Suprapubic skin (tissue), 4 donors: ENCODE results near the gene AVPI1. TPM values are rescaled to one million over a fixed set of nuclear protein-coding genes. Genes with fewer than 3 reads are reported as not detected.
"Not testable (repeated sequence)": the region's sequence is repeated elsewhere in the genome, so short reads cannot be mapped to it uniquely, and the experiment has no call there.

ENCODE experiments used
- DNase-seq, 2 donors: peaks; one replicate each; pipeline ENCODE4 v3.0.0-alpha.2; 2019; ENCODE audit warnings: low spot score in 2 of 2
- H3K27ac ChIP-seq: fragments of 200-600 bp; sonication (generic); one replicate; pipeline ENCODE4 v1.5.1; 2019
- H3K27me3 ChIP-seq: fragments of 200-600 bp; sonication (generic); one replicate; pipeline ENCODE4 v1.5.1; 2019
- H3K36me3 ChIP-seq: fragments of 200-600 bp; sonication (generic); one replicate; pipeline ENCODE4 v1.5.1; 2019
- H3K4me1 ChIP-seq: fragments of 200-600 bp; sonication (generic); one replicate; pipeline ENCODE4 v1.5.1; 2019
- H3K4me3 ChIP-seq: fragments of 200-600 bp; sonication (generic); one replicate; pipeline ENCODE4 v1.5.1; 2019; ENCODE audit warnings: mild to moderate bottlenecking
- H3K9me3 ChIP-seq: fragments of 200-600 bp; sonication (generic); one replicate; pipeline ENCODE4 v1.5.1; 2019
- CTCF ChIP-seq, 2 donors: fragments of 200-600 bp in 1 of 2; fragments of 450-650 bp in 1 of 2; sonication (generic) in 1 of 2; IDR thresholded peaks; one replicate each; pipeline ENCODE4 v1.5.1; 2016 to 2019; ENCODE audit warnings: antibody characterized with exemption in 2 of 2, mild to moderate bottlenecking in 1 of 2, moderate library complexity in 1 of 2
- EP300 ChIP-seq: sonication (generic); formaldehyde crosslinking; IDR thresholded peaks from one replicate; pipeline ENCODE4 v1.6.1; 2017; ENCODE audit warnings: antibody characterized with exemption
- POLR2A ChIP-seq, 2 donors: fragments of 450-650 bp; IDR thresholded peaks; one replicate each; pipeline ENCODE4 v1.6.1; 2017; ENCODE audit warnings: antibody characterized with exemption in 2 of 2, mild to moderate bottlenecking in 2 of 2, moderate library complexity in 2 of 2
- POLR2AphosphoS5 ChIP-seq, 3 donors: sonication (generic); formaldehyde crosslinking; IDR thresholded peaks; one replicate each; pipeline ENCODE4 v1.6.1; 2017; ENCODE audit warnings: antibody characterized with exemption in 3 of 3
- WGBS: methylation state at CpG from one replicate; pipeline ENCODE4 v1.1.5; 2018; 5-methylcytosine and 5-hydroxymethylcytosine counted together
- total RNA-seq, 4 donors: library from RNA; depleted of rRNA; stranded (reverse); fragments of >200 nt; gene quantifications; one replicate each; pipeline ENCODE4 v1.1.0, GENCODE V29; 2016

AVPI1 gene
- total RNA-seq, 4 donors from 2014 or later: 118 to 178 (median 142) TPM

- 88% methylated on average over 3 of the region's 3 CpGs for WGBS
- Histone ChIP-seq H3K36me3 (peaks cover 48% of the 10 kb centered on the region), H3K27me3 (no peaks in the 10 kb centered on the region), H3K9me3 (no peaks in the 10 kb centered on the region), H3K4me3 (no peak overlapping the region), H3K27ac (peak overlapping the region; percentile 29), H3K4me1 (peaks cover 46% of the 10 kb centered on the region)
- DNase-seq: no peak
- TF ChIP-seq POLR2AphosphoS5 (IDR thresholded peaks at IDR 0.05): no peak
- no peak for TF ChIP-seq CTCF (IDR thresholded peaks at IDR 0.05)
Observed at GRCh38 chr10:97650726-97651125, 36.3 kb downstream of the AVPI1 start.

GRCh38 chr10:97649405-97649750 lies 37.7 kb downstream of the AVPI1 start:
- not testable (repeated sequence) for H3K9me3 ChIP-seq, DNase-seq, H3K27me3 ChIP-seq, H3K4me3 ChIP-seq
- WGBS: 90% methylated on average over 4 of the region's 4 CpGs
- H3K27ac ChIP-seq: peak overlapping the region; percentile 65
- H3K36me3 ChIP-seq: peaks cover 47% of the 10 kb centered on the region
- peaks cover 46% of the 10 kb centered on the region for H3K4me1 ChIP-seq

GRCh38 chr10:97648562-97649404 lies 38.3 kb downstream of the AVPI1 start:
- H3K27ac ChIP-seq: peak overlapping the region; percentile 65
- peaks cover 43% of the 10 kb centered on the region for H3K36me3 ChIP-seq
- peaks cover 46% of the 10 kb centered on the region for H3K4me1 ChIP-seq
- H3K9me3 ChIP-seq: no peaks in the 10 kb centered on the region
- DNase-seq: no peak
- TF ChIP-seq POLR2AphosphoS5 (IDR thresholded peaks at IDR 0.05): no peak
- no peak for TF ChIP-seq EP300
- TF ChIP-seq CTCF (IDR thresholded peaks at IDR 0.05): no peak
- no peak for TF ChIP-seq POLR2A (IDR thresholded peaks at IDR 0.05)
- no peak overlapping the region for H3K4me3 ChIP-seq
- no peaks in the 10 kb centered on the region for H3K27me3 ChIP-seq
- 67% methylated on average over 5 of the region's 5 CpGs for WGBS

GRCh38 chr10:97647556-97647955 lies 39.5 kb downstream of the AVPI1 start:
- Histone ChIP-seq H3K27ac (peak overlapping the region; percentile 65), H3K4me1 (peaks cover 55% of the 10 kb centered on the region), H3K9me3 (no peaks in the 10 kb centered on the region), H3K27me3 (no peaks in the 10 kb centered on the region), H3K36me3 (peaks cover 31% of the 10 kb centered on the region), H3K4me3 (no peak overlapping the region)
- 58% methylated on average over 1 of the region's 1 CpG for WGBS
- no peak for DNase-seq
- TF ChIP-seq CTCF (IDR thresholded peaks at IDR 0.05) (no peak), POLR2AphosphoS5 (IDR thresholded peaks at IDR 0.05) (no peak), EP300 (no peak), POLR2A (IDR thresholded peaks at IDR 0.05) (no peak)

- Histone ChIP-seq H3K4me3 (no peak overlapping the region), H3K27me3 (no peaks in the 10 kb centered on the region), H3K4me1 (peaks cover 51% of the 10 kb centered on the region), H3K9me3 (no peaks in the 10 kb centered on the region), H3K27ac (no peak overlapping the region), H3K36me3 (peaks cover 12% of the 10 kb centered on the region)
- no peak for DNase-seq
- WGBS: 91% methylated on average over 4 of the region's 4 CpGs
- no peak for TF ChIP-seq POLR2AphosphoS5 (IDR thresholded peaks at IDR 0.05)
- TF ChIP-seq CTCF (IDR thresholded peaks at IDR 0.05): no peak
- no peak for TF ChIP-seq POLR2A (IDR thresholded peaks at IDR 0.05)
- no peak for TF ChIP-seq EP300
Observed at GRCh38 chr10:97644936-97645335, 42.1 kb downstream of the AVPI1 start.
